K562 (cell line): ENCODE results near the gene CTIF. TPM values are rescaled to one million over a fixed set of nuclear protein-coding genes. Genes with fewer than 3 reads are reported as not detected.

Source experiments
- ATAC-seq: fragments of 200-7000 bp; cut with Tn5 transposase; 3 replicates; pipeline ENCODE4 v1.9.1; 2020; ENCODE audit warnings: moderate library complexity
- BruUV-seq: library from RNA; stranded (reverse); fragments of 400-500 nt; replicated peaks from 2 replicates; lab custom pipeline; 2021; lab: Mats Ljungman, UMichigan
- CTCF ChIA-PET: fragments of 300-600 bp; formaldehyde crosslinking; extraction: SDS; loops from one replicate; lab custom pipeline; 2021; ENCODE audit warnings: low intra/inter-chr PET ratio; lab: Yijun Ruan, JAX
- POLR2A ChIA-PET: fragments of 300-600, 350-650 bp; sonication (Branson Sonifier 250); formaldehyde crosslinking; extraction: SDS; loops from one replicate; lab custom pipeline; 2021; ENCODE audit warnings: antibody characterized with exemption, inconsistent platforms; lab: Yijun Ruan, JAX
- DNase-seq, 4 experiments: peaks; one replicate each; pipeline versions ENCODE4 v3.0.0 to v3.0.0-alpha.2; 2011 to 2018; ENCODE audit warnings: low spot score in 3 of 4, mixed read lengths in 3 of 4; ENCODE audit errors: extremely low read depth in 1 of 4
- FAIRE-seq: peaks from 2 replicates; lab custom pipeline; 2011; peaks lifted over from hg19 to GRCh38; lab: Jason Lieb, UNC
- H2AFZ ChIP-seq: 2 replicates; pipeline ENCODE4 v1.6.0; 2011; ENCODE audit warnings: low read depth, low read length, control low read depth, inconsistent platforms
- H3K27ac ChIP-seq: fragments of 200-600 bp; 3 replicates; pipeline ENCODE4 v1.8.0; 2011; ENCODE audit warnings: low read depth, mild to moderate bottlenecking, control low read depth, inconsistent platforms, low read length, moderate library complexity, mixed read lengths; ENCODE audit errors: extremely low read depth
- H3K27me3 ChIP-seq, 2 experiments: fragments of 300-600 bp in 1 of 2; 2 replicates in 1 of 2; 3 replicates in 1 of 2; pipeline versions ENCODE4 v1.6.0 to v1.8.0; 2011; ENCODE audit warnings: inconsistent platforms in 2 of 2, low read length in 2 of 2, mild to moderate bottlenecking in 1 of 2, mixed read lengths in 1 of 2, moderate library complexity in 1 of 2; ENCODE audit not compliant: control insufficient read depth in 2 of 2, insufficient read depth in 2 of 2
- H3K36me3 ChIP-seq: fragments of 300-600 bp; 3 replicates; pipeline ENCODE4 v1.8.0; 2011; ENCODE audit warnings: mild to moderate bottlenecking, low read length, inconsistent platforms; ENCODE audit not compliant: control insufficient read depth, insufficient read depth
- H3K4me1 ChIP-seq, 2 experiments: fragments of 200-600 bp in 1 of 2; replicated peaks in 1 of 2; 2 replicates in 1 of 2; 3 replicates in 1 of 2; pipeline versions ENCODE4 v1.5.1 to v1.8.0; 2011; ENCODE audit warnings: inconsistent platforms in 2 of 2, low read length in 2 of 2, mild to moderate bottlenecking in 1 of 2, mixed read lengths in 1 of 2, moderate library complexity in 1 of 2; ENCODE audit not compliant: control insufficient read depth in 2 of 2, insufficient read depth in 2 of 2
- H3K4me2 ChIP-seq: 2 replicates; pipeline ENCODE4 v1.6.1; 2011; ENCODE audit warnings: low read length, control low read depth, inconsistent platforms, mixed read lengths; ENCODE audit not compliant: insufficient read depth
- H3K4me3 ChIP-seq: fragments of 200-600 bp; sonication (generic), shearing (Covaris generic); 2 replicates; pipeline ENCODE4 v1.5.1; 2016; ENCODE audit warnings: control low read depth, inconsistent platforms
- H3K79me2 ChIP-seq: fragments of 200-600 bp; 3 replicates; pipeline ENCODE4 v1.8.0; 2011; ENCODE audit warnings: low read length, inconsistent platforms; ENCODE audit not compliant: control insufficient read depth, insufficient read depth
- H3K9ac ChIP-seq, 2 experiments: 2 replicates each; pipeline versions ENCODE4 v1.6.0 to v1.6.1; 2011; ENCODE audit warnings: low read depth in 2 of 2, low read length in 2 of 2, control low read depth in 1 of 2, inconsistent platforms in 1 of 2, mild to moderate bottlenecking in 1 of 2, mixed read lengths in 1 of 2; ENCODE audit not compliant: insufficient read depth in 1 of 2
- H3K9me1 ChIP-seq: one replicate; pipeline ENCODE4 v1.6.0; 2011; ENCODE audit warnings: inconsistent platforms, mild to moderate bottlenecking, low read length, moderate library complexity; ENCODE audit not compliant: control insufficient read depth, insufficient read depth
- H3K9me3 ChIP-seq: replicated peaks from 2 replicates; pipeline ENCODE4 v1.5.1; 2011; ENCODE audit warnings: low read depth, low read length, inconsistent platforms; ENCODE audit not compliant: control insufficient read depth, insufficient read depth
- H4K20me1 ChIP-seq: replicated peaks from 2 replicates; pipeline ENCODE4 v1.6.1; 2011; ENCODE audit warnings: low read length, inconsistent platforms, mixed read lengths; ENCODE audit not compliant: control insufficient read depth, insufficient read depth
- CBX3 ChIP-seq, 2 experiments: IDR thresholded peaks; 1 replicate in 1 of 2; 2 replicates in 1 of 2; pipeline ENCODE4 v1.6.1; 2012; ENCODE audit warnings: inconsistent platforms in 2 of 2, low read length in 2 of 2, borderline replicate concordance in 1 of 2, control low read depth in 1 of 2
- FOXM1 ChIP-seq, 2 experiments: fragments of 450-650 bp in 1 of 2; sonication (generic) in 1 of 2; formaldehyde crosslinking in 1 of 2; IDR thresholded peaks; 2 replicates each; pipeline versions ENCODE4 v1.6.1 to v1.9.0; 2017 to 2022; ENCODE audit warnings: low read depth in 2 of 2, mild to moderate bottlenecking in 2 of 2, missing genetic modification reagents in 1 of 2, moderate library complexity in 1 of 2
- MYBL2 ChIP-seq, 2 experiments: fragments of 450-650 bp in 1 of 2; sonication (generic) in 1 of 2; formaldehyde crosslinking in 1 of 2; IDR thresholded peaks; 2 replicates each; pipeline versions ENCODE4 v1.6.1 to v1.8.1; 2017 to 2022; ENCODE audit warnings: borderline replicate concordance in 1 of 2, inconsistent platforms in 1 of 2, low read depth in 1 of 2, mild to moderate bottlenecking in 1 of 2, missing genetic modification reagents in 1 of 2, moderate library complexity in 1 of 2
- NCOA4 ChIP-seq: fragments of 450-650 bp; IDR thresholded peaks from 2 replicates; pipeline ENCODE4 v1.6.1; 2018; ENCODE audit warnings: mild to moderate bottlenecking; ENCODE audit not compliant: partially characterized antibody
- SREBF2 ChIP-seq: sonication (generic); formaldehyde crosslinking; IDR thresholded peaks from 2 replicates; pipeline ENCODE4 v1.4.0; 2020; ENCODE audit warnings: mild to moderate bottlenecking, missing genetic modification reagents
- SUPT5H ChIP-seq: fragments of 450-650 bp; IDR thresholded peaks from 2 replicates; pipeline ENCODE4 v1.6.1; 2016
- TAF9B ChIP-seq: fragments of 450-650 bp; IDR thresholded peaks from 2 replicates; pipeline ENCODE4 v1.6.1; 2018; ENCODE audit warnings: mild to moderate bottlenecking; ENCODE audit not compliant: partially characterized antibody
- ZBTB43 ChIP-seq: sonication (generic); formaldehyde crosslinking; IDR thresholded peaks from 2 replicates; pipeline ENCODE4 v1.8.0; 2023; ENCODE audit warnings: mild to moderate bottlenecking, missing genetic modification reagents
- WGBS: fragments of 100-300 bp; shearing (Covaris generic); methylation state at CpG from one replicate; pipeline ENCODE4 v1.1.6; 2016; ENCODE audit warnings: low coverage, mixed read lengths; ENCODE audit not compliant: insufficient coverage; ENCODE audit errors: missing lambda C conversion rate; 5-methylcytosine and 5-hydroxymethylcytosine counted together
- in situ Hi-C: fragments of 300-500 bp; cut with MboI; formaldehyde crosslinking; loops from 4 replicates; pipeline ENCODE4 v1.15.0; 2018; ENCODE audit warnings: inconsistent platforms, mixed read lengths
- intact Hi-C: fragments of 100-400 bp; cut with micrococcal nuclease; formaldehyde crosslinking; loops from 2 replicates; pipeline ENCODE4 v1.14.2; 2022
- polyA plus RNA-seq, 8 experiments: library from polyadenylated mRNA; depleted of rRNA in 4 of 8; stranded (reverse) in 5 of 8; unstranded in 3 of 8; fragments of >200 nt; fragmentation: Nextera tagmentation in 2 of 8; fragmentation: Illumina TruSeq in 1 of 8; extraction: Ambion mirVana in 2 of 8; extraction: Trizol in 1 of 8; gene quantifications; 2 replicates each; pipeline versions ENCODE4 v1.2.1 to v1.2.3, GENCODE V29; 2011 to 2014; ENCODE audit warnings: inconsistent platforms in 1 of 8, missing spikeins in 1 of 8
- total RNA-seq, 7 experiments: library from RNA; depleted of rRNA in 6 of 7; stranded (reverse); fragments of >200 nt in 6 of 7; fragmentation: Illumina TruSeq in 2 of 7; extraction: Trizol in 2 of 7; gene quantifications; 2 replicates each; pipeline versions ENCODE4 v1.2.1 to v1.2.3, GENCODE V29; 2011 to 2021; ENCODE audit warnings: low replicate concordance in 1 of 7
- TF ChIP-seq, protein P1 (sequence below), 2 experiments: fragments of 150-350 bp in 1 of 2; IDR thresholded peaks; 2 replicates each; pipeline ENCODE4 v1.6.1; 2012 to 2016; ENCODE audit warnings: low read depth in 2 of 2, low read length in 2 of 2, mild to moderate bottlenecking in 1 of 2, moderate library complexity in 1 of 2
- TF ChIP-seq, protein P2 (sequence below): fragments of 250-450 bp; sonication (Bioruptor Pico); IDR thresholded peaks from 2 replicates; pipeline ENCODE4 v1.4.0; 2020; ENCODE audit warnings: mild to moderate bottlenecking, moderate library complexity
- TF ChIP-seq, protein P3 (sequence below): fragments of 250-450 bp; sonication (Bioruptor Pico); IDR thresholded peaks from 2 replicates; pipeline ENCODE4 v1.5.0; 2020; ENCODE audit warnings: mild to moderate bottlenecking

Gene CTIF
- total and polyA plus RNA-seq, 9 of the 15 experiments (the other 6 are each of a cell fraction or from before 2014, with no cell fraction given): 0.17 to 11.5 (median 2.2) TPM

GRCh38 chr18:48719388-48719787, 180.6 kb downstream of the CTIF start:
- no peak overlapping the region for H2AFZ ChIP-seq
- H3K9me3 ChIP-seq: no peaks in the 10 kb centered on the region
- no peak for DNase-seq
- no TSS peak for BruUV-seq
- 42% methylated on average over 4 of the region's 4 CpGs for WGBS
- ChIA-PET POLR2A (interaction anchor here (1.0 to 1.8 kb wide), 2 partner anchors 12 to 14 kb away, joined by 3 to 5 read pairs; no protein-coding TSS in a partner anchor), CTCF (no interaction called here)
- no peaks in the 10 kb centered on the region for H4K20me1 ChIP-seq
- H3K36me3 ChIP-seq: no peaks in the 10 kb centered on the region
- H3K79me2 ChIP-seq: no peaks in the 10 kb centered on the region
- no peaks in the 10 kb centered on the region for H3K27me3 ChIP-seq
- H3K4me2 ChIP-seq: no peak overlapping the region
- peaks cover 4% of the 10 kb centered on the region for H3K9me1 ChIP-seq
- FAIRE-seq: peak; percentile 15
- no peak for ATAC-seq
- in situ Hi-C loops (no loop called here), intact Hi-C loops (no loop called here)
- H3K4me1 ChIP-seq: peaks cover 18 to 28% of the 10 kb centered on the region in 2 experiments; a peak in 4 of 5 replicates
- TF ChIP-seq, protein P1, sequence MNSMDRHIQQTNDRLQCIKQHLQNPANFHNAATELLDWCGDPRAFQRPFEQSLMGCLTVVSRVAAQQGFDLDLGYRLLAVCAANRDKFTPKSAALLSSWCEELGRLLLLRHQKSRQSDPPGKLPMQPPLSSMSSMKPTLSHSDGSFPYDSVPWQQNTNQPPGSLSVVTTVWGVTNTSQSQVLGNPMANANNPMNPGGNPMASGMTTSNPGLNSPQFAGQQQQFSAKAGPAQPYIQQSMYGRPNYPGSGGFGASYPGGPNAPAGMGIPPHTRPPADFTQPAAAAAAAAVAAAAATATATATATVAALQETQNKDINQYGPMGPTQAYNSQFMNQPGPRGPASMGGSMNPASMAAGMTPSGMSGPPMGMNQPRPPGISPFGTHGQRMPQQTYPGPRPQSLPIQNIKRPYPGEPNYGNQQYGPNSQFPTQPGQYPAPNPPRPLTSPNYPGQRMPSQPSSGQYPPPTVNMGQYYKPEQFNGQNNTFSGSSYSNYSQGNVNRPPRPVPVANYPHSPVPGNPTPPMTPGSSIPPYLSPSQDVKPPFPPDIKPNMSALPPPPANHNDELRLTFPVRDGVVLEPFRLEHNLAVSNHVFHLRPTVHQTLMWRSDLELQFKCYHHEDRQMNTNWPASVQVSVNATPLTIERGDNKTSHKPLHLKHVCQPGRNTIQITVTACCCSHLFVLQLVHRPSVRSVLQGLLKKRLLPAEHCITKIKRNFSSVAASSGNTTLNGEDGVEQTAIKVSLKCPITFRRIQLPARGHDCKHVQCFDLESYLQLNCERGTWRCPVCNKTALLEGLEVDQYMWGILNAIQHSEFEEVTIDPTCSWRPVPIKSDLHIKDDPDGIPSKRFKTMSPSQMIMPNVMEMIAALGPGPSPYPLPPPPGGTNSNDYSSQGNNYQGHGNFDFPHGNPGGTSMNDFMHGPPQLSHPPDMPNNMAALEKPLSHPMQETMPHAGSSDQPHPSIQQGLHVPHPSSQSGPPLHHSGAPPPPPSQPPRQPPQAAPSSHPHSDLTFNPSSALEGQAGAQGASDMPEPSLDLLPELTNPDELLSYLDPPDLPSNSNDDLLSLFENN (IDR thresholded peaks at IDR 0.05; ENCODE audit: low read depth in 2 of 2, low read length in 2 of 2): no peak
- TF ChIP-seq ZBTB43 (CRISPR knock-in tag) (no peak), MYBL2 (IDR thresholded peaks at IDR 0.05; ENCODE audit: low read depth) (no peak), MYBL2 (CRISPR knock-in tag; IDR thresholded peaks at IDR 0.05; ENCODE audit: borderline replicate concordance) (no peak), CBX3 (IDR thresholded peaks at IDR 0.05; ENCODE audit: borderline replicate concordance in 1 of 2, low read length in 2 of 2) (no peak), TAF9B (no peak), FOXM1 (IDR thresholded peaks at IDR 0.05; ENCODE audit: low read depth) (no peak), FOXM1 (CRISPR knock-in tag; IDR thresholded peaks at IDR 0.05; ENCODE audit: low read depth) (no peak), SUPT5H (no peak), SREBF2 (CRISPR knock-in tag) (no peak), NCOA4 (no peak)
- TF ChIP-seq, protein P2, sequence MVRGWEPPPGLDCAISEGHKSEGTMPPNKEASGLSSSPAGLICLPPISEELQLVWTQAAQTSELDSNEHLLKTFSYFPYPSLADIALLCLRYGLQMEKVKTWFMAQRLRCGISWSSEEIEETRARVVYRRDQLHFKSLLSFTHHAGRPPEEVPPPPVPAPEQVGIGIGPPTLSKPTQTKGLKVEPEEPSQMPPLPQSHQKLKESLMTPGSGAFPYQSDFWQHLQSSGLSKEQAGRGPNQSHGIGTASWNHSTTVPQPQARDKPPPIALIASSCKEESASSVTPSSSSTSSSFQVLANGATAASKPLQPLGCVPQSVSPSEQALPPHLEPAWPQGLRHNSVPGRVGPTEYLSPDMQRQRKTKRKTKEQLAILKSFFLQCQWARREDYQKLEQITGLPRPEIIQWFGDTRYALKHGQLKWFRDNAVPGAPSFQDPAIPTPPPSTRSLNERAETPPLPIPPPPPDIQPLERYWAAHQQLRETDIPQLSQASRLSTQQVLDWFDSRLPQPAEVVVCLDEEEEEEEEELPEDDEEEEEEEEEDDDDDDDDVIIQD (CRISPR knock-in tag): no peak
- TF ChIP-seq, protein P3, sequence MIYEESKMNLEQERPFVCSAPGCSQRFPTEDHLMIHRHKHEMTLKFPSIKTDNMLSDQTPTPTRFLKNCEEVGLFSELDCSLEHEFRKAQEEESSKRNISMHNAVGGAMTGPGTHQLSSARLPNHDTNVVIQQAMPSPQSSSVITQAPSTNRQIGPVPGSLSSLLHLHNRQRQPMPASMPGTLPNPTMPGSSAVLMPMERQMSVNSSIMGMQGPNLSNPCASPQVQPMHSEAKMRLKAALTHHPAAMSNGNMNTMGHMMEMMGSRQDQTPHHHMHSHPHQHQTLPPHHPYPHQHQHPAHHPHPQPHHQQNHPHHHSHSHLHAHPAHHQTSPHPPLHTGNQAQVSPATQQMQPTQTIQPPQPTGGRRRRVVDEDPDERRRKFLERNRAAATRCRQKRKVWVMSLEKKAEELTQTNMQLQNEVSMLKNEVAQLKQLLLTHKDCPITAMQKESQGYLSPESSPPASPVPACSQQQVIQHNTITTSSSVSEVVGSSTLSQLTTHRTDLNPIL (CRISPR knock-in tag): no peak
- no peak overlapping the region for H3K27ac ChIP-seq
- no peak overlapping the region for H3K9ac ChIP-seq
- H3K4me3 ChIP-seq: no peak overlapping the region
